Mucosa of descending colon (tissue), 3 donors: Measurements from ENCODE around the gene SH3BP4. TPM values are rescaled to one million over a fixed set of nuclear protein-coding genes. Genes with fewer than 3 reads are reported as not detected.

Source experiments
- ATAC-seq: fragments of 200-7000 bp; cut with Tn5 transposase; one replicate; pipeline ENCODE4 v1.9.1; 2020; ENCODE audit warnings: mild to moderate bottlenecking, moderate library complexity
- DNase-seq, 3 donors: peaks; one replicate each; pipeline ENCODE4 v3.0.0-alpha.2; 2020
- H3K36me3 ChIP-seq: fragments of 200-600 bp; one replicate; pipeline ENCODE4 v1.8.0; 2021; ENCODE audit warnings: low read depth, mild to moderate bottlenecking
- H3K4me1 ChIP-seq: fragments of 200-600 bp; one replicate; pipeline ENCODE4 v1.8.0; 2021; ENCODE audit warnings: low read depth, mild to moderate bottlenecking
- H3K4me3 ChIP-seq: fragments of 200-600 bp; one replicate; pipeline ENCODE4 v1.8.0; 2021; ENCODE audit warnings: mild to moderate bottlenecking
- H3K9me3 ChIP-seq: fragments of 200-600 bp; one replicate; pipeline ENCODE4 v1.8.0; 2021; ENCODE audit warnings: mild to moderate bottlenecking
- CTCF ChIP-seq: fragments of 200-600 bp; IDR thresholded peaks from one replicate; pipeline ENCODE4 v1.8.0; 2022; ENCODE audit warnings: antibody characterized with exemption, mild to moderate bottlenecking
- intact Hi-C, 2 donors: fragments of 100-400 bp; cut with DNase I in 1 of 2; cut with micrococcal nuclease in 1 of 2; formaldehyde crosslinking; loops; one replicate each; pipeline versions ENCODE4 v1.11.0 to v1.11.1; 2022; cut with DNase I, micrococcal nuclease
- total RNA-seq, 3 donors: library from RNA; stranded (reverse); fragmentation: NEBNext Ultra II Directional in 2 of 3; extraction: Animal tissue kit (Norgen Biotek cat#: 25700) in 2 of 3; gene quantifications; one replicate each; pipeline versions ENCODE4 v1.2.1 to v1.2.4, GENCODE V29; 2021 to 2023
- donor health status: DM: no; HTN: no; CAD: no; lungs with moderate emphysema.
- donor health status: DM: no; HTN: no; CAD: no.
- donor health status: DM: no; HTN: yes; CAD: no.

SH3BP4 gene
- total RNA-seq, 3 donors from 2014 or later = 18.0 to 30.4 (median 29.6) TPM

GRCh38 chr2:234947556-234947955, 4.3 kb upstream of the SH3BP4 start:
- ATAC-seq = no peak
- H3K36me3 ChIP-seq = no peaks in the 10 kb centered on the region
- no peak overlapping the region for H3K4me3 ChIP-seq
- H3K9me3 ChIP-seq = no peaks in the 10 kb centered on the region
- H3K4me1 ChIP-seq = peaks cover 12% of the 10 kb centered on the region
- no peak for TF ChIP-seq CTCF
- no peak for DNase-seq
- intact Hi-C loops = no loop called here

- H3K4me3 ChIP-seq = no peak overlapping the region
- no peak for DNase-seq
- no peaks in the 10 kb centered on the region for H3K36me3 ChIP-seq
- no peak for ATAC-seq
- H3K4me1 ChIP-seq = peaks cover 34% of the 10 kb centered on the region
- no peaks in the 10 kb centered on the region for H3K9me3 ChIP-seq
- intact Hi-C loops = loop anchor here in 1 of 2 donors (10.0 kb wide), 1 partner anchor 105 kb away; no protein-coding TSS in a partner anchor
- no peak for TF ChIP-seq CTCF
These were observed 1.9 kb upstream of the SH3BP4 start for GRCh38 chr2:234949762-234950434.

GRCh38 chr2:234950435-234950729, 1.4 kb upstream of the SH3BP4 start:
- Histone ChIP-seq H3K36me3 (no peaks in the 10 kb centered on the region), H3K4me1 (peaks cover 39% of the 10 kb centered on the region), H3K4me3 (no peak overlapping the region), H3K9me3 (no peaks in the 10 kb centered on the region)
- no peak for ATAC-seq
- no peak for TF ChIP-seq CTCF
- no peak for DNase-seq
- intact Hi-C loops = loop anchor here in 1 of 2 donors (10.0 kb wide), 1 partner anchor 104 kb away; no protein-coding TSS in a partner anchor

GRCh38 chr2:234950730-234951663, 820 bp upstream of the SH3BP4 start:
- no peak for TF ChIP-seq CTCF
- Histone ChIP-seq H3K4me3 (peak overlapping the region; percentile 30), H3K9me3 (no peaks in the 10 kb centered on the region), H3K4me1 (peaks cover 43% of the 10 kb centered on the region), H3K36me3 (no peaks in the 10 kb centered on the region)
- intact Hi-C loops = loop anchor here in 1 of 2 donors (10.0 kb wide), 1 partner anchor 104 kb away; no protein-coding TSS in a partner anchor
- ATAC-seq (peak; percentile 27), DNase-seq (peak in 2 of 3 donors; percentile 36 to 45)

- Histone ChIP-seq H3K9me3 (no peaks in the 10 kb centered on the region), H3K4me1 (peaks cover 53% of the 10 kb centered on the region), H3K36me3 (no peaks in the 10 kb centered on the region), H3K4me3 (peak overlapping the region; percentile 61)
- ATAC-seq (peak; percentile 3), DNase-seq (peak in 2 of 3 donors; percentile 46 to 65)
- intact Hi-C loops = loop anchor here in 1 of 2 donors (10.0 kb wide), 1 partner anchor 102 kb away; no protein-coding TSS in a partner anchor
- TF ChIP-seq CTCF = no peak
These were observed 676 bp downstream of the SH3BP4 start for GRCh38 chr2:234952270-234953115.
